IMR-90 (cell line): ENCODE data around the gene PODXL2. TPM values are rescaled to one million over a fixed set of nuclear protein-coding genes. Genes with fewer than 3 reads are reported as not detected.

Experiments
- ATAC-seq: fragments of 200-7000 bp; cut with Tn5 transposase; 2 replicates; pipeline ENCODE4 v1.9.1; 2020; ENCODE audit warnings: low read depth, mild to moderate bottlenecking, moderate library complexity
- BruUV-seq: library from RNA; stranded (reverse); fragments of 400-500 nt; replicated peaks from 2 replicates; lab custom pipeline; 2021; lab: Mats Ljungman, UMichigan
- CTCF ChIA-PET: fragments of 300-600 bp; formaldehyde crosslinking; extraction: SDS; loops from one replicate; lab custom pipeline; 2021; ENCODE audit warnings: antibody characterized with exemption; lab: Yijun Ruan, JAX
- POLR2A ChIA-PET: fragments of 300-600 bp; sonication (Branson Sonifier 250); formaldehyde crosslinking; loops from one replicate; lab custom pipeline; 2022; ENCODE audit warnings: antibody characterized with exemption; ENCODE audit not compliant: unreplicated experiment; lab: Charles Lee
- DNase-seq: peaks from one replicate; pipeline ENCODE4 v3.0.0; 2013
- H2AFZ ChIP-seq: replicated peaks from 2 replicates; pipeline ENCODE3; 2013; ENCODE audit warnings: low read length, mild to moderate bottlenecking; ENCODE audit not compliant: poor library complexity
- H2AK5ac ChIP-seq: 2 replicates; pipeline ENCODE4 v1.6.1; 2013; ENCODE audit warnings: low read depth, low read length, inconsistent platforms
- H2AK9ac ChIP-seq: replicated peaks from 2 replicates; pipeline ENCODE3; 2013; ENCODE audit warnings: mild to moderate bottlenecking, low read depth, low read length, moderate library complexity; ENCODE audit not compliant: poor library complexity
- H2BK120ac ChIP-seq: 2 replicates; pipeline ENCODE4 v1.6.1; 2013; ENCODE audit warnings: low read depth, low read length, inconsistent platforms
- H2BK15ac ChIP-seq: 3 replicates; pipeline ENCODE4 v1.6.1; 2013; ENCODE audit warnings: low read depth, low read length, inconsistent platforms
- H2BK20ac ChIP-seq: 2 replicates; pipeline ENCODE4 v1.6.1; 2013; ENCODE audit warnings: low read depth, mild to moderate bottlenecking, inconsistent platforms, low read length, moderate library complexity
- H2BK5ac ChIP-seq: 2 replicates; pipeline ENCODE4 v1.6.1; 2013; ENCODE audit warnings: mild to moderate bottlenecking, low read depth, low read length, inconsistent platforms; ENCODE audit not compliant: poor library complexity, severe bottlenecking
- H3K14ac ChIP-seq: replicated peaks from 2 replicates; pipeline ENCODE4 v1.6.1; 2013; ENCODE audit warnings: low read depth, low read length, inconsistent platforms
- H3K18ac ChIP-seq: 2 replicates; pipeline ENCODE4 v1.6.1; 2013; ENCODE audit warnings: low read depth, low read length, control low read depth
- H3K23ac ChIP-seq: 2 replicates; pipeline ENCODE4 v1.6.1; 2013; ENCODE audit warnings: low read depth, low read length, inconsistent platforms
- H3K27ac ChIP-seq: 2 replicates; pipeline ENCODE4 v1.5.1; 2013; ENCODE audit warnings: mild to moderate bottlenecking, control low read depth, low read length; ENCODE audit not compliant: insufficient read depth
- H3K27me3 ChIP-seq: 2 replicates; pipeline ENCODE4 v1.6.1; 2013; ENCODE audit warnings: low read length; ENCODE audit not compliant: control insufficient read depth, insufficient read depth
- H3K36me3 ChIP-seq: 2 replicates; pipeline ENCODE4 v1.6.1; 2013; ENCODE audit warnings: low read length, mixed read lengths; ENCODE audit not compliant: control insufficient read depth, insufficient read depth
- H3K4ac ChIP-seq: 2 replicates; pipeline ENCODE4 v1.6.1; 2013; ENCODE audit warnings: low read depth, low read length, inconsistent platforms
- H3K4me1 ChIP-seq: 2 replicates; pipeline ENCODE4 v1.6.1; 2013; ENCODE audit warnings: low read length, mixed read lengths; ENCODE audit not compliant: control insufficient read depth, insufficient read depth
- H3K4me2 ChIP-seq: 2 replicates; pipeline ENCODE4 v1.6.1; 2013; ENCODE audit warnings: low read depth, mild to moderate bottlenecking, control low read depth, low read length, moderate library complexity
- H3K4me3 ChIP-seq: 2 replicates; pipeline ENCODE4 v1.5.1; 2013; ENCODE audit warnings: low read depth, mild to moderate bottlenecking, control low read depth, low read length, moderate library complexity; ENCODE audit not compliant: insufficient read depth
- H3K56ac ChIP-seq: 2 replicates; pipeline ENCODE4 v1.6.1; 2013; ENCODE audit warnings: low read length, inconsistent platforms; ENCODE audit not compliant: insufficient read depth; ENCODE audit errors: extremely low read depth
- H3K79me1 ChIP-seq, 2 experiments: 2 replicates each; pipeline ENCODE4 v1.6.1; 2013; ENCODE audit warnings: low read length in 2 of 2, inconsistent platforms in 1 of 2, low read depth in 1 of 2
- H3K9ac ChIP-seq: 2 replicates; pipeline ENCODE4 v1.6.1; 2013; ENCODE audit warnings: low read depth, low read length, control low read depth
- H3K9me1 ChIP-seq: 2 replicates; pipeline ENCODE4 v1.6.1; 2013; ENCODE audit warnings: low read length, inconsistent platforms; ENCODE audit not compliant: insufficient read depth
- H3K9me3 ChIP-seq: 2 replicates; pipeline ENCODE4 v1.6.1; 2013; ENCODE audit warnings: low read length; ENCODE audit not compliant: control insufficient read depth, insufficient read depth
- H4K20me1 ChIP-seq: 2 replicates; pipeline ENCODE4 v1.6.1; 2013; ENCODE audit warnings: low read length, inconsistent platforms; ENCODE audit not compliant: insufficient read depth
- H4K5ac ChIP-seq: 2 replicates; pipeline ENCODE4 v1.6.1; 2013; ENCODE audit warnings: mild to moderate bottlenecking, low read depth, low read length, control low read depth
- H4K8ac ChIP-seq, 2 experiments: 2 replicates each; pipeline ENCODE4 v1.6.1; 2013; ENCODE audit warnings: low read depth in 2 of 2, low read length in 2 of 2, control low read depth in 1 of 2, inconsistent platforms in 1 of 2
- H4K91ac ChIP-seq: 2 replicates; pipeline ENCODE4 v1.6.1; 2013; ENCODE audit warnings: low read depth, low read length, inconsistent platforms; ENCODE audit not compliant: insufficient read depth
- CHD1 ChIP-seq: IDR thresholded peaks from 2 replicates; pipeline ENCODE4 v1.6.1; 2012; ENCODE audit warnings: low read depth, low read length, improper control_type of control experiment
- CTCF ChIP-seq: conservative IDR thresholded peaks from 2 replicates; pipeline ENCODE4 v1.5.1; 2012; ENCODE audit warnings: mild to moderate bottlenecking, low read depth, low read length, improper control_type of control experiment
- MAFK ChIP-seq: IDR thresholded peaks from 2 replicates; pipeline ENCODE4 v1.6.1; 2012; ENCODE audit warnings: low read depth, low read length, improper control_type of control experiment
- MXI1 ChIP-seq: IDR thresholded peaks from 2 replicates; pipeline ENCODE4 v1.6.1; 2012; ENCODE audit warnings: low read depth, mild to moderate bottlenecking, low read length, moderate library complexity, borderline replicate concordance
- POLR2A ChIP-seq: IDR thresholded peaks from 2 replicates; pipeline ENCODE4 v1.6.1; 2012; ENCODE audit warnings: mild to moderate bottlenecking, low read depth, low read length
- USF2 ChIP-seq: fragments of 150-350 bp; IDR thresholded peaks from 2 replicates; pipeline ENCODE4 v1.6.1; 2017; ENCODE audit warnings: mild to moderate bottlenecking, antibody characterized with exemption, low read length, low read depth
- WGBS, 2 experiments: methylation state at CpG; one replicate each; pipeline versions ENCODE4 v1.1.5 to v1.1.7; 2013; ENCODE audit warnings: missing lambda C conversion rate in 2 of 2; ENCODE audit not compliant: insufficient read length in 1 of 2; ENCODE audit errors: extremely low coverage in 2 of 2; 5-methylcytosine and 5-hydroxymethylcytosine counted together
- dilution Hi-C: fragments of 300-500 bp; cut with HindIII; formaldehyde crosslinking; loops from one replicate; pipeline ENCODE4 v1.14.3; 2018; ENCODE audit warnings: low sequenced_read_pairs; ENCODE audit not compliant: unreplicated experiment
- in situ Hi-C: fragments of 300-500 bp; cut with MboI; formaldehyde crosslinking; loops from 3 replicates; pipeline ENCODE4 v1.14.3; 2019; ENCODE audit warnings: low sequenced_read_pairs, inconsistent platforms, mixed read lengths
- intact Hi-C: fragments of 100-400 bp; cut with micrococcal nuclease; formaldehyde crosslinking; loops from 2 replicates; pipeline ENCODE4 v1.10.0; 2022
- polyA plus RNA-seq, 3 experiments: library from polyadenylated mRNA; depleted of rRNA; stranded (reverse); fragments of >200 nt; gene quantifications; 2 replicates each; pipeline ENCODE4 v1.2.3, GENCODE V29; 2012; ENCODE audit warnings: low replicate concordance in 1 of 3
- total RNA-seq: library from RNA; depleted of rRNA; stranded (reverse); fragments of >200 nt; gene quantifications from 2 replicates; pipeline ENCODE4 v1.2.3, GENCODE V29; 2012

Gene PODXL2
- total and polyA plus RNA-seq, 2 of the 4 experiments (the other 2 are of a cell fraction), result 1.6 to 5.4 TPM

- intact Hi-C loops (no loop called here), dilution Hi-C loops (no loop called here), in situ Hi-C loops (no loop called here)
- Histone ChIP-seq H3K4me2 (no peak overlapping the region), H3K9me3 (no peaks in the 10 kb centered on the region), H2BK20ac (no peak overlapping the region), H2BK120ac (no peak overlapping the region), H3K79me1 (no peaks in the 10 kb centered on the region), H2BK5ac (no peak overlapping the region), H3K36me3 (peaks cover 20% of the 10 kb centered on the region), H2AK5ac (no peak overlapping the region), H4K91ac (no peak overlapping the region), H3K27me3 (peaks cover 7% of the 10 kb centered on the region), H3K23ac (no peak overlapping the region), H4K8ac (no peak overlapping the region), H2BK15ac (no peak overlapping the region), H2AK9ac (no peak overlapping the region), H3K4me1 (no peaks in the 10 kb centered on the region), H3K9me1 (no peaks in the 10 kb centered on the region), H3K18ac (no peak overlapping the region), H3K14ac (no peak overlapping the region), H3K4me3 (no peak overlapping the region), H3K4ac (no peak overlapping the region), H3K27ac (no peak overlapping the region), H3K9ac (no peak overlapping the region), H4K20me1 (no peaks in the 10 kb centered on the region), H4K5ac (no peak overlapping the region), H2AFZ (no peak overlapping the region), H3K56ac (no peak overlapping the region)
- ATAC-seq (no peak), DNase-seq (no peak)
- 100% methylated on average over 3 of the region's 8 CpGs; no CpG with 5 or more reads in 1 of the 2 experiments for WGBS, 2 experiments
- TF ChIP-seq POLR2A (no peak), CHD1 (no peak), CTCF (no peak), MAFK (no peak), USF2 (no peak), MXI1 (no peak)
- POLR2A ChIA-PET, result no interaction called here
- CTCF ChIA-PET, result interaction anchor here (1.3 kb wide), 1 partner anchor 48 kb away, joined by 3 read pairs; no protein-coding TSS in a partner anchor
- no TSS peak for BruUV-seq
Observed at GRCh38 chr3:127622772-127623576, 6.0 kb upstream of the PODXL2 start.
